Ovary (tissue), 9 donors: ENCODE results near the gene DDX51. TPM values are rescaled to one million over a fixed set of nuclear protein-coding genes. Genes with fewer than 3 reads are reported as not detected.

Experiments used
- DNase-seq, 5 donors: peaks; one replicate each; pipeline ENCODE4 v3.0.0-alpha.2; 2019 to 2020
- H3K27ac ChIP-seq, 2 donors: fragments of 200-600 bp; one replicate each; pipeline versions ENCODE4 v1.5.1 to v1.8.0; 2019 to 2022
- H3K27me3 ChIP-seq: fragments of 200-600 bp; one replicate; pipeline ENCODE4 v1.8.0; 2022
- H3K36me3 ChIP-seq: fragments of 200-600 bp; sonication (generic); one replicate; pipeline ENCODE4 v1.5.1; 2019
- H3K4me1 ChIP-seq: one replicate; pipeline ENCODE4 v1.8.1; 2013; ENCODE audit warnings: mild to moderate bottlenecking, moderate library complexity; ENCODE audit not compliant: insufficient read depth
- H3K4me3 ChIP-seq: fragments of 200-600 bp; sonication (generic); one replicate; pipeline ENCODE4 v1.5.1; 2017
- H3K9me3 ChIP-seq, 2 donors: fragments of 200-600 bp in 1 of 2; sonication (generic) in 1 of 2; one replicate each; pipeline versions ENCODE4 v1.5.1 to v1.8.1; 2013 to 2019; ENCODE audit warnings: mild to moderate bottlenecking in 1 of 2, moderate library complexity in 1 of 2
- EP300 ChIP-seq: sonication (generic); formaldehyde crosslinking; IDR thresholded peaks from one replicate; pipeline ENCODE4 v1.6.1; 2017; ENCODE audit warnings: antibody characterized with exemption
- POLR2A ChIP-seq: fragments of 450-650 bp; IDR thresholded peaks from one replicate; pipeline ENCODE4 v1.6.1; 2017; ENCODE audit warnings: antibody characterized with exemption, mild to moderate bottlenecking, moderate library complexity
- WGBS, 3 donors: extraction: QIAGEN DNeasy Blood & Tissue Kit in 1 of 3; methylation state at CpG; one replicate each; pipeline versions ENCODE4 v1.1.5 to v1.1.7; 2013 to 2017; 5-methylcytosine and 5-hydroxymethylcytosine counted together
- intact Hi-C, 4 donors: fragments of 100-400 bp; cut with DNase I; formaldehyde crosslinking; loops; one replicate each; pipeline versions ENCODE4 v1.11.0 to v1.15.1; 2022 to 2023
- polyA plus RNA-seq, 2 donors: library from polyadenylated mRNA; stranded (reverse); fragments of 200-250 nt in 1 of 2; fragments of 350-450 nt in 1 of 2; fragmentation: Illumina TruSeq in 1 of 2; extraction: RNeasy Lipid Tissue Mini Kit (QIAGEN cat#74804) in 1 of 2; gene quantifications; one replicate each; pipeline ENCODE4 v1.2.3, GENCODE V29; 2013 to 2014
- small RNA-seq: library from RNA; depleted of rRNA; stranded (forward); fragments of <200 nt; gene quantifications from one replicate; pipeline ENCODE3, GENCODE V24; 2016
- total RNA-seq, 7 donors: library from RNA; depleted of rRNA in 2 of 7; stranded (reverse); fragments of >200 nt in 2 of 7; fragmentation: NEBNext Ultra II Directional in 3 of 7; extraction: Animal tissue kit (Norgen Biotek cat#: 25700) in 3 of 7; gene quantifications; one replicate each; pipeline versions ENCODE4 v1.1.0 to v1.2.4, GENCODE V29; 2016 to 2023
- TF ChIP-seq, protein P1 (sequence below), 3 donors: fragments of 450-650 bp in 2 of 3; fragments of 200-600 bp in 1 of 3; IDR thresholded peaks; one replicate each; pipeline versions ENCODE4 v1.5.1 to v1.8.0; 2016 to 2022; ENCODE audit warnings: antibody characterized with exemption in 3 of 3, mild to moderate bottlenecking in 1 of 3
- donor health status: DM: no; HTN: no; CAD: no; lungs with moderate emphysema.
- donor health status: DM: no; HTN: no; CAD: no.
- donor health status: Bipolar disorder and iron deficiency.
- donor health status: DM: yes; HTN: yes; CAD: no.
- donor health status: DM: no; HTN: no; CAD: no.
- donor health status: DM: yes; HTN: yes; CAD: no.

The DDX51 gene
- total and polyA plus RNA-seq, 9 donors = 10.0 to 26.2 (median 21.8) TPM

DNA sequence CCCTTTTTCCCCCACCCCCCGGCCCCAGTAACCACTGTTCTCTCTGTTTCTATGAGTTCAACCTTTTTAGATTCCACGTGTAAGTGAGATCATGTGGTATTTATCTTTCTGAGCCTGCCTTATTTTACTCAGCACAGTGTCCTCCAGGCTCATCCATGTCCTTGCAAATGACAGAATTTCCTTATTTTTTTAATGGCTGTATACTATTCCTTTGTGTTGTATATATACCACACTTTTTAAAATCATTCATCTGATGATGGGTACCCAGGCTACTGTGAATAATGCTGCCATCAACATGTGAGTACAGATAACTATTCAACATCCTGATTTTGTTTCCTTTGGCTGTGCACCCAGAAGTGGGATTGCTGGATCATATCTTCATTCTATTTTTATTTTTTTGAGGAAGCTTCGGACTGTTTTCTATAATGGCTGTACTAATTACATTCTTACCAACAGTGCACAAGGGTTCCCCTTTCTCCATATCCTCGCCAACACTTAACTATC is 54.7 kb downstream of the DDX51 start:
- intact Hi-C loops = no loop called here
- TF ChIP-seq, protein P1, sequence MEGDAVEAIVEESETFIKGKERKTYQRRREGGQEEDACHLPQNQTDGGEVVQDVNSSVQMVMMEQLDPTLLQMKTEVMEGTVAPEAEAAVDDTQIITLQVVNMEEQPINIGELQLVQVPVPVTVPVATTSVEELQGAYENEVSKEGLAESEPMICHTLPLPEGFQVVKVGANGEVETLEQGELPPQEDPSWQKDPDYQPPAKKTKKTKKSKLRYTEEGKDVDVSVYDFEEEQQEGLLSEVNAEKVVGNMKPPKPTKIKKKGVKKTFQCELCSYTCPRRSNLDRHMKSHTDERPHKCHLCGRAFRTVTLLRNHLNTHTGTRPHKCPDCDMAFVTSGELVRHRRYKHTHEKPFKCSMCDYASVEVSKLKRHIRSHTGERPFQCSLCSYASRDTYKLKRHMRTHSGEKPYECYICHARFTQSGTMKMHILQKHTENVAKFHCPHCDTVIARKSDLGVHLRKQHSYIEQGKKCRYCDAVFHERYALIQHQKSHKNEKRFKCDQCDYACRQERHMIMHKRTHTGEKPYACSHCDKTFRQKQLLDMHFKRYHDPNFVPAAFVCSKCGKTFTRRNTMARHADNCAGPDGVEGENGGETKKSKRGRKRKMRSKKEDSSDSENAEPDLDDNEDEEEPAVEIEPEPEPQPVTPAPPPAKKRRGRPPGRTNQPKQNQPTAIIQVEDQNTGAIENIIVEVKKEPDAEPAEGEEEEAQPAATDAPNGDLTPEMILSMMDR (IDR thresholded peaks at IDR 0.05) = no peak
- TF ChIP-seq EP300 (no peak), POLR2A (no peak)
- DNase-seq = no peak
- peaks cover 5% of the 10 kb centered on the region for H3K4me1 ChIP-seq
- no peak overlapping the region for H3K27ac ChIP-seq
- 79 to 83% (median 82%) methylated on average over 4 of the region's 4 CpGs for WGBS, 3 donors
- no peak overlapping the region for H3K4me3 ChIP-seq
- H3K9me3 ChIP-seq = no peaks in the 10 kb centered on the region
- H3K27me3 ChIP-seq = no peaks in the 10 kb centered on the region
- H3K36me3 ChIP-seq = no peaks in the 10 kb centered on the region

Small RNA genes lying within 50 kb of the gene (small RNA-seq; reads per million reads assigned to genes)
- not detected for gene AC138466.3

Other genes starting within 250 kb of the DDX51 start
- gene ULK1, start 249.7 kb downstream of the DDX51 start, total RNA-seq = 10 to 100 TPM; 15.9 to 70.1 (median 50.7) TPM
- 10 to 100 TPM in 1 of 2 donors, 1 to 10 TPM in 1; 4.5 to 44.7 TPM for gene ULK1, start 249.7 kb downstream of the DDX51 start, polyA plus RNA-seq
- gene PUS1, start 215.0 kb downstream of the DDX51 start, total RNA-seq = 10 to 100 TPM; 11.4 to 34.7 (median 19.3) TPM
- 10 to 100 TPM in 1 of 2 donors, 1 to 10 TPM in 1; 3.5 to 10.6 TPM for gene PUS1, start 215.0 kb downstream of the DDX51 start, polyA plus RNA-seq
- gene EP400, start 194.4 kb downstream of the DDX51 start, total RNA-seq = 10 to 100 TPM; 20.3 to 60.7 (median 50.4) TPM
- 10 to 100 TPM; 19.6 to 33.4 TPM for gene EP400, start 194.4 kb downstream of the DDX51 start, polyA plus RNA-seq
- gene NOC4L, start 138 bp upstream of the DDX51 start, total RNA-seq = 10 to 100 TPM in 6 of 7 donors, 1 to 10 TPM in 1; 8.6 to 23.4 (median 18.5) TPM
- gene NOC4L, start 138 bp upstream of the DDX51 start, polyA plus RNA-seq = 10 to 100 TPM in 1 of 2 donors, 1 to 10 TPM in 1; 1.2 to 24.6 TPM
- 10 to 100 TPM in 1 of 7 donors, 1 to 10 TPM in 3, under 1 TPM in 3; 0.12 to 21.9 (median 1.8) TPM for gene GALNT9, start 185.3 kb upstream of the DDX51 start, total RNA-seq
- gene GALNT9, start 185.3 kb upstream of the DDX51 start, polyA plus RNA-seq = under 1 TPM in 1 of 2 donors, not detected in 1; 0.57 TPM